A549 (cell line): ENCODE measurements around the gene TXN2. TPM values are rescaled to one million over a fixed set of nuclear protein-coding genes. Genes with fewer than 3 reads are reported as not detected.
A peak's percentile ranks its signal among the peaks of the same experiment; 100 is the strongest.

Source experiments
- ATAC-seq, 2 experiments: fragments of 200-7000 bp in 1 of 2; fragments of >200 bp in 1 of 2; cut with Nextera tagmentation in 1 of 2; cut with Tn5 transposase in 1 of 2; 3 replicates each; pipeline versions ENCODE4 v1.8.0 to v1.9.1; 2018 to 2020; ENCODE audit warnings: mild to moderate bottlenecking in 1 of 2, moderate library complexity in 1 of 2
- CTCF ChIA-PET: fragments of 300-600 bp; sonication (Branson Sonifier 250); formaldehyde crosslinking; extraction: SDS; loops from one replicate; lab custom pipeline; 2021; ENCODE audit warnings: antibody characterized with exemption, inconsistent platforms; lab: Yijun Ruan, JAX
- POLR2A ChIA-PET: fragments of 350-600 bp; formaldehyde crosslinking; extraction: SDS; loops from one replicate; lab custom pipeline; 2021; ENCODE audit warnings: antibody characterized with exemption, inconsistent platforms; lab: Yijun Ruan, JAX
- DNase-seq, 2 experiments: peaks; one replicate each; pipeline versions ENCODE4 v3.0.0 to v3.0.0-alpha.2; 2011 to 2016; ENCODE audit warnings: low read depth in 1 of 2, low spot score in 1 of 2
- FAIRE-seq: peaks from 2 replicates; lab custom pipeline; 2011; peaks lifted over from hg19 to GRCh38; lab: Jason Lieb, UNC
- H3K27ac ChIP-seq, 2 experiments: fragments of >200 bp; sonication (Bioruptor Twin); formaldehyde crosslinking; 3 replicates each; pipeline ENCODE4 v1.5.1; 2016 to 2017
- H3K4me1 ChIP-seq: fragments of >200 bp; sonication (Bioruptor Twin); formaldehyde crosslinking; 3 replicates; pipeline ENCODE4 v1.6.1; 2016
- H3K4me2 ChIP-seq: fragments of >200 bp; sonication (Bioruptor Twin); formaldehyde crosslinking; 3 replicates; pipeline ENCODE4 v1.6.1; 2016
- H3K4me3 ChIP-seq: fragments of >200 bp; sonication (Bioruptor Twin); formaldehyde crosslinking; 3 replicates; pipeline ENCODE4 v1.5.1; 2016
- H3K9me3 ChIP-seq: fragments of >200 bp; sonication (Bioruptor Twin); formaldehyde crosslinking; 3 replicates; pipeline ENCODE4 v1.6.1; 2016
- ATOH8 ChIP-seq: fragments of 250-450 bp; sonication (Bioruptor Pico); IDR thresholded peaks from 2 replicates; pipeline ENCODE4 v1.5.0; 2020; ENCODE audit warnings: low read depth, mild to moderate bottlenecking, moderate library complexity
- BCL3 ChIP-seq: fragments of >200 bp; sonication (Bioruptor Twin); formaldehyde crosslinking; IDR thresholded peaks from 3 replicates; pipeline ENCODE4 v1.6.1; 2016
- CBX2 ChIP-seq: fragments of 200-600 bp; sonication (generic); IDR thresholded peaks from 2 replicates; pipeline ENCODE4 v1.6.1; 2016; ENCODE audit warnings: low read depth, mild to moderate bottlenecking, borderline replicate concordance
- CBX8 ChIP-seq: fragments of 200-600 bp; sonication (generic); IDR thresholded peaks from 2 replicates; pipeline ENCODE4 v1.6.1; 2016
- CEBPB ChIP-seq, 2 experiments: fragments of >200 bp in 1 of 2; sonication (Bioruptor Twin) in 1 of 2; formaldehyde crosslinking in 1 of 2; IDR thresholded peaks; 2 replicates each; pipeline ENCODE4 v1.6.1; 2012 to 2016
- CHD2 ChIP-seq: fragments of 150-350 bp; IDR thresholded peaks from 2 replicates; pipeline ENCODE4 v1.6.1; 2014; ENCODE audit warnings: low read length; ENCODE audit not compliant: partially characterized antibody
- E2F6 ChIP-seq: IDR thresholded peaks from 2 replicates; pipeline ENCODE4 v1.6.1; 2012; ENCODE audit warnings: low read depth, borderline replicate concordance
- EHMT2 ChIP-seq: fragments of 200-600 bp; sonication (generic); IDR thresholded peaks from 2 replicates; pipeline ENCODE4 v1.6.1; 2016; ENCODE audit warnings: antibody characterized with exemption, low read depth, mild to moderate bottlenecking, moderate library complexity
- EP300 ChIP-seq, 2 experiments: fragments of >200 bp; sonication (Bioruptor Twin); formaldehyde crosslinking; IDR thresholded peaks; 2 replicates in 1 of 2; 3 replicates in 1 of 2; pipeline ENCODE4 v1.6.1; 2016 to 2017
- FOSB ChIP-seq: fragments of 250-450 bp; sonication (Bioruptor Pico); IDR thresholded peaks from 2 replicates; pipeline ENCODE4 v1.5.0; 2020; ENCODE audit warnings: mild to moderate bottlenecking, moderate library complexity
- FOSL2 ChIP-seq, 2 experiments: fragments of 450-650 bp in 1 of 2; fragments of >200 bp in 1 of 2; sonication (Bioruptor Twin) in 1 of 2; formaldehyde crosslinking; IDR thresholded peaks; 2 replicates each; pipeline versions ENCODE4 v1.5.0 to v1.6.1; 2016 to 2020; ENCODE audit warnings: mild to moderate bottlenecking in 1 of 2, moderate library complexity in 1 of 2
- GATA3 ChIP-seq: IDR thresholded peaks from 2 replicates; pipeline ENCODE4 v1.6.1; 2012; ENCODE audit warnings: borderline replicate concordance
- HDAC2 ChIP-seq: fragments of 200-600 bp; sonication (generic); IDR thresholded peaks from 2 replicates; pipeline ENCODE4 v1.6.1; 2016
- HEYL ChIP-seq: fragments of 250-450 bp; sonication (Bioruptor Pico); IDR thresholded peaks from 2 replicates; pipeline ENCODE4 v1.8.0; 2021; ENCODE audit warnings: mild to moderate bottlenecking, moderate library complexity
- HOXB13 ChIP-seq: fragments of 250-450 bp; sonication (Bioruptor Pico); IDR thresholded peaks from 2 replicates; pipeline ENCODE4 v1.5.0; 2020; ENCODE audit warnings: low read depth, mild to moderate bottlenecking, moderate library complexity
- HOXB5 ChIP-seq: fragments of 250-450 bp; sonication (Bioruptor Pico); IDR thresholded peaks from 2 replicates; pipeline ENCODE4 v1.5.0; 2020; ENCODE audit warnings: mild to moderate bottlenecking, moderate library complexity
- KDM5A ChIP-seq: fragments of 200-600 bp; sonication (generic); IDR thresholded peaks from 2 replicates; pipeline ENCODE4 v1.6.1; 2016; ENCODE audit warnings: antibody characterized with exemption, mild to moderate bottlenecking
- NFE2L2 ChIP-seq: fragments of 150-350 bp; conservative IDR thresholded peaks from 2 replicates; pipeline ENCODE4 v1.6.1; 2014; ENCODE audit warnings: low read length
- NR3C1 ChIP-seq: fragments of >200 bp; sonication (Bioruptor Twin); formaldehyde crosslinking; IDR thresholded peaks from 3 replicates; pipeline ENCODE4 v1.6.1; 2017
- PBX3 ChIP-seq: IDR thresholded peaks from 2 replicates; pipeline ENCODE4 v1.6.1; 2012
- POLR2A ChIP-seq: IDR thresholded peaks from 2 replicates; pipeline ENCODE4 v1.6.1; 2012; ENCODE audit warnings: mild to moderate bottlenecking, low read length
- POLR2AphosphoS2 ChIP-seq: conservative IDR thresholded peaks from 2 replicates; pipeline ENCODE4 v1.6.1; 2012; ENCODE audit warnings: low read length, improper control_type of control experiment, inconsistent platforms
- RAD21 ChIP-seq, 2 experiments: fragments of >200 bp in 1 of 2; sonication (Bioruptor Twin) in 1 of 2; formaldehyde crosslinking in 1 of 2; IDR thresholded peaks in 1 of 2; conservative IDR thresholded peaks in 1 of 2; 2 replicates in 1 of 2; 3 replicates in 1 of 2; pipeline ENCODE4 v1.6.1; 2012 to 2018; ENCODE audit warnings: inconsistent platforms in 1 of 2
- RARB ChIP-seq: fragments of 250-450 bp; sonication (Bioruptor Pico); IDR thresholded peaks from 2 replicates; pipeline ENCODE4 v1.8.0; 2021; ENCODE audit warnings: mild to moderate bottlenecking, moderate library complexity
- RCOR1 ChIP-seq: fragments of 150-350 bp; IDR thresholded peaks from 2 replicates; pipeline ENCODE4 v1.6.1; 2014; ENCODE audit warnings: antibody characterized with exemption, low read length, low read depth
- REST ChIP-seq: fragments of 200-600 bp; sonication (generic); IDR thresholded peaks from 2 replicates; pipeline ENCODE4 v1.6.1; 2016; ENCODE audit warnings: antibody characterized with exemption, mild to moderate bottlenecking, moderate library complexity
- RFX5 ChIP-seq: fragments of 450-650 bp; IDR thresholded peaks from 2 replicates; pipeline ENCODE4 v1.7.1; 2014; ENCODE audit warnings: antibody characterized with exemption, mild to moderate bottlenecking, moderate library complexity
- RNF2 ChIP-seq: fragments of 200-600 bp; sonication (generic); IDR thresholded peaks from 2 replicates; pipeline ENCODE4 v1.6.1; 2016; ENCODE audit warnings: low read depth, mild to moderate bottlenecking, antibody characterized with exemption, moderate library complexity, borderline replicate concordance
- SREBF2 ChIP-seq: fragments of 450-650 bp; IDR thresholded peaks from 2 replicates; pipeline ENCODE4 v1.6.1; 2014; ENCODE audit warnings: mild to moderate bottlenecking, moderate library complexity
- TP53 ChIP-seq: fragments of 250-450 bp; sonication (Bioruptor Pico); IDR thresholded peaks from 2 replicates; pipeline ENCODE4 v1.5.0; 2021; ENCODE audit warnings: mild to moderate bottlenecking, moderate library complexity
- ZC3H11A ChIP-seq: fragments of 450-650 bp; IDR thresholded peaks from 2 replicates; pipeline ENCODE4 v1.6.1; 2014; ENCODE audit warnings: antibody characterized with exemption, mild to moderate bottlenecking
- ZFP36 ChIP-seq: fragments of 450-650 bp; IDR thresholded peaks from 2 replicates; pipeline ENCODE4 v1.6.1; 2014; ENCODE audit warnings: borderline replicate concordance; ENCODE audit not compliant: partially characterized antibody
- whole genome bisulfite sequencing: methylation state at CpG from one replicate; pipeline ENCODE4 v1.1.6; 2017; ENCODE audit errors: missing lambda C conversion rate; 5-methylcytosine and 5-hydroxymethylcytosine counted together
- polyA plus RNA-seq, 4 experiments: library from polyadenylated mRNA; depleted of rRNA in 3 of 4; stranded (reverse); fragments of >200 nt; fragmentation: RNase III in 1 of 4; extraction: RNeasy Plus Mini Kit Qiagen cat#74134 plus additional on column Dnase treatment in 1 of 4; gene quantifications; 2 replicates in 3 of 4; 3 replicates in 1 of 4; pipeline ENCODE4 v1.2.3, GENCODE V29; 2011 to 2017

Gene TXN2
- polyA plus RNA-seq, 2 of the 4 experiments (the other 2 are of a cell fraction) = 82.2 to 89.6 TPM

- CTCF ChIA-PET = no interaction called here
- WGBS = 88% methylated on average over 25 of the region's 30 CpGs
- Histone ChIP-seq H3K27ac (no peak overlapping the region), H3K4me1 (no peaks in the 10 kb centered on the region), H3K9me3 (no peaks in the 10 kb centered on the region), H3K4me2 (no peak overlapping the region), H3K4me3 (no peak overlapping the region)
- DNase-seq = no peak
- peak; percentile 76 to 78 for ATAC-seq
- no peak for TF ChIP-seq RFX5
- no peak for TF ChIP-seq POLR2A
- no peak for TF ChIP-seq E2F6
- TF ChIP-seq CBX2 = no peak
- no peak for TF ChIP-seq RNF2
- no peak for TF ChIP-seq GATA3
- no peak for TF ChIP-seq FOSL2 (IDR thresholded peaks at IDR 0.05)
- no peak for TF ChIP-seq FOSL2 (CRISPR knock-in tag; IDR thresholded peaks at IDR 0.05)
- TF ChIP-seq KDM5A = no peak
- no peak for TF ChIP-seq HEYL (CRISPR knock-in tag)
- TF ChIP-seq RAD21 (conservative IDR thresholded peaks at IDR 0.05 in 1 of 2, IDR thresholded peaks at IDR 0.05 in 1 of 2) = no peak
- no peak for TF ChIP-seq HDAC2
- no peak for TF ChIP-seq ZC3H11A
- TF ChIP-seq ATOH8 = no peak
- TF ChIP-seq NFE2L2 = no peak
- no peak for TF ChIP-seq SREBF2
- TF ChIP-seq CHD2 = no peak
- TF ChIP-seq NR3C1 = no peak
- no peak for TF ChIP-seq PBX3
- no peak for FAIRE-seq
- POLR2A ChIA-PET = no interaction called here
These were observed 16.6 kb upstream of the TXN2 start for GRCh38 chr22:36497910-36498665.

- H3K4me1 ChIP-seq = no peaks in the 10 kb centered on the region
- TF ChIP-seq ZFP36 (no peak), RNF2 (no peak), HOXB5 (no peak), TP53 (CRISPR knock-in tag) (no peak), HEYL (CRISPR knock-in tag) (no peak), SREBF2 (no peak), HOXB13 (CRISPR knock-in tag) (no peak), RFX5 (no peak), RCOR1 (no peak), FOSB (CRISPR knock-in tag) (no peak), CEBPB (IDR thresholded peaks at IDR 0.05) (no peak), EHMT2 (no peak), CBX2 (no peak), RARB (CRISPR knock-in tag) (no peak), BCL3 (no peak), POLR2A (no peak), EP300 (IDR thresholded peaks at IDR 0.05) (no peak), POLR2AphosphoS2 (no peak), CBX8 (no peak), REST (no peak)
- H3K27ac ChIP-seq = no peak overlapping the region
- ChIA-PET CTCF (interaction anchor here (0.6 to 1.0 kb wide), 2 partner anchors 19 to 192 kb away, joined by 3 read pairs; no protein-coding TSS in a partner anchor), POLR2A (no interaction called here)
- 94% methylated on average over 14 of the region's 16 CpGs for WGBS
- FAIRE-seq (no peak), DNase-seq (no peak), ATAC-seq (no peak)
- H3K4me3 ChIP-seq = no peak overlapping the region
- H3K4me2 ChIP-seq = no peak overlapping the region
- H3K9me3 ChIP-seq = no peaks in the 10 kb centered on the region
These were observed 12.3 kb upstream of the TXN2 start for GRCh38 chr22:36493690-36494110.
